GM21528 (cell line): ENCODE data around the gene CMYA5.
"Not testable (repeated sequence)": the region's sequence is repeated elsewhere in the genome, so short reads cannot be mapped to it uniquely, and the experiment has no call there.

Experiments used
- ATAC-seq: cut with Tn5 transposase; IDR thresholded peaks from one replicate; pipeline ENCODE4 v1.9.1; 2021; ENCODE audit warnings: mild to moderate bottlenecking, moderate library complexity; ENCODE audit not compliant: unreplicated experiment, low FRiP score

Gene CMYA5

GRCh38 chr5:79689541-79690466, at the start of gene CMYA5:
CMYA5 (plus strand) TSS chr5:79689836; CDS start chr5:79689908, 72 bp downstream.
- ATAC-seq, result no peak

- ATAC-seq, result no peak
Observed at GRCh38 chr5:79640571-79641055, 49.0 kb upstream of the CMYA5 start.

GRCh38 chr5:79641414-79641813, 48.2 kb upstream of the CMYA5 start:
- ATAC-seq, result no peak

- no peak for ATAC-seq
Observed at GRCh38 chr5:79642210-79642609, 47.4 kb upstream of the CMYA5 start.

- ATAC-seq, result no peak
Observed at GRCh38 chr5:79653843-79654242, 35.8 kb upstream of the CMYA5 start.

GRCh38 chr5:79663212-79663611, 26.4 kb upstream of the CMYA5 start:
- no peak for ATAC-seq

GRCh38 chr5:79666758-79667157, 22.9 kb upstream of the CMYA5 start:
- no peak for ATAC-seq

GRCh38 chr5:79672392-79672791, 17.2 kb upstream of the CMYA5 start:
- ATAC-seq, result no peak

GRCh38 chr5:79676354-79676753, 13.3 kb upstream of the CMYA5 start:
- ATAC-seq, result not testable (repeated sequence)

- ATAC-seq, result not testable (repeated sequence)
Observed at GRCh38 chr5:79682102-79682501, 7.5 kb upstream of the CMYA5 start.

GRCh38 chr5:79684782-79685181, 4.9 kb upstream of the CMYA5 start:
- no peak for ATAC-seq

GRCh38 chr5:79685627-79686026, 4.0 kb upstream of the CMYA5 start:
- no peak for ATAC-seq

GRCh38 chr5:79686799-79687198, 2.8 kb upstream of the CMYA5 start:
- ATAC-seq, result no peak

GRCh38 chr5:79687889-79688288, 1.7 kb upstream of the CMYA5 start:
- ATAC-seq, result no peak

GRCh38 chr5:79691007-79691406, 1.4 kb downstream of the CMYA5 start:
- no peak for ATAC-seq

GRCh38 chr5:79692596-79692995, 3.0 kb downstream of the CMYA5 start:
- ATAC-seq, result no peak

- ATAC-seq, result no peak
Observed at GRCh38 chr5:79694183-79694582, 4.5 kb downstream of the CMYA5 start.

GRCh38 chr5:79694652-79695051, 5.0 kb downstream of the CMYA5 start:
- ATAC-seq, result no peak

GRCh38 chr5:79695526-79695925, 5.9 kb downstream of the CMYA5 start:
- no peak for ATAC-seq

GRCh38 chr5:79697222-79698170, 7.9 kb downstream of the CMYA5 start:
- no peak for ATAC-seq
